HCT116 (cell line): Measurements from ENCODE around the gene HK1. TPM values are rescaled to one million over a fixed set of nuclear protein-coding genes. Genes with fewer than 3 reads are reported as not detected.

Source experiments
- ATAC-seq: fragments of 200-7000 bp; cut with Tn5 transposase; 2 replicates; pipeline ENCODE4 v1.9.1; 2020; ENCODE audit warnings: mild to moderate bottlenecking, moderate library complexity
- BruUV-seq: library from RNA; stranded (reverse); fragments of 400-500 nt; replicated peaks from 2 replicates; lab custom pipeline; 2021; lab: Mats Ljungman, UMichigan
- CTCF ChIA-PET: fragments of 300-600 bp; sonication (Branson Sonifier 250); formaldehyde crosslinking; loops from one replicate; lab custom pipeline; 2021; ENCODE audit warnings: antibody characterized with exemption; lab: Charles Lee
- POLR2A ChIA-PET: fragments of 300-600, 350-600 bp; sonication (Branson Sonifier 250); formaldehyde crosslinking; loops from one replicate; lab custom pipeline; 2021; ENCODE audit warnings: antibody characterized with exemption; lab: Charles Lee
- RAD21 ChIA-PET, 2 experiments: fragments of 300-600 bp; sonication (Branson Sonifier 250); formaldehyde crosslinking; loops; one replicate each; lab custom pipeline; 2023; ENCODE audit warnings: low total read pairs in 2 of 2; ENCODE audit not compliant: uncharacterized antibody in 2 of 2, unreplicated experiment in 2 of 2, low non-redundant PET in 1 of 2; lab: Charles Lee
- DNase-seq: peaks from one replicate; pipeline ENCODE4 v3.0.0-alpha.2; 2010; ENCODE audit warnings: low read depth, low spot score
- H2AFZ ChIP-seq: fragments of 200-600 bp; shearing (Covaris generic), sonication (generic); 2 replicates; pipeline ENCODE4 v1.6.1; 2017; ENCODE audit warnings: low read depth, mixed run types, mixed read lengths, antibody characterized with exemption, low read length; ENCODE audit not compliant: poor library complexity, severe bottlenecking
- H3K27ac ChIP-seq: 2 replicates; pipeline ENCODE4 v1.5.1; 2012; ENCODE audit warnings: low read depth, low read length
- H3K27me3 ChIP-seq: fragments of 200-600 bp; sonication (generic); 2 replicates; pipeline ENCODE4 v1.6.1; 2016; ENCODE audit warnings: mixed run types, low read length, mixed read lengths; ENCODE audit not compliant: insufficient read depth
- H3K36me3 ChIP-seq, 2 experiments: fragments of 200-500 bp in 1 of 2; fragments of 200-600 bp in 1 of 2; sonication (Bioruptor generic) in 1 of 2; sonication (generic) in 1 of 2; 2 replicates each; pipeline versions ENCODE4 v1.5.1 to v1.6.1; 2014 to 2016; ENCODE audit warnings: low read length in 2 of 2, inconsistent platforms in 1 of 2, mixed read lengths in 1 of 2, mixed run types in 1 of 2; ENCODE audit not compliant: insufficient read depth in 2 of 2, control insufficient read depth in 1 of 2
- H3K4me1 ChIP-seq, 2 experiments: fragments of 200-600 bp in 1 of 2; sonication (generic) in 1 of 2; 2 replicates each; pipeline versions ENCODE4 v1.5.1 to v1.6.1; 2012 to 2017; ENCODE audit warnings: low read length in 2 of 2, inconsistent platforms in 1 of 2, mild to moderate bottlenecking in 1 of 2, mixed read lengths in 1 of 2, mixed run types in 1 of 2, moderate library complexity in 1 of 2; ENCODE audit not compliant: insufficient read depth in 2 of 2, control insufficient read depth in 1 of 2
- H3K4me2 ChIP-seq: fragments of 200-600 bp; sonication (generic); 2 replicates; pipeline ENCODE4 v1.6.1; 2017; ENCODE audit warnings: mixed run types, low read length, mixed read lengths
- H3K4me3 ChIP-seq, 2 experiments: fragments of 200-600 bp in 1 of 2; sonication (generic) in 1 of 2; replicated peaks in 1 of 2; 2 replicates each; pipeline ENCODE4 v1.5.1; 2011 to 2016; ENCODE audit warnings: low read length in 2 of 2, control low read depth in 1 of 2, low read depth in 1 of 2, mild to moderate bottlenecking in 1 of 2, mixed read lengths in 1 of 2, mixed run types in 1 of 2
- H3K79me2 ChIP-seq: fragments of 200-600 bp; sonication (generic); 2 replicates; pipeline ENCODE4 v1.6.1; 2017; ENCODE audit warnings: mild to moderate bottlenecking, mixed run types, low read length, moderate library complexity, mixed read lengths; ENCODE audit not compliant: insufficient read depth
- H3K9ac ChIP-seq: fragments of 200-600 bp; sonication (generic); 2 replicates; pipeline ENCODE4 v1.6.1; 2016; ENCODE audit warnings: low read length, mixed read lengths
- H3K9me2 ChIP-seq: fragments of 200-600 bp; sonication (generic), shearing (Covaris generic); 2 replicates; pipeline ENCODE4 v1.6.1; 2017; ENCODE audit warnings: mixed run types, mild to moderate bottlenecking, moderate library complexity; ENCODE audit not compliant: insufficient read depth
- H3K9me3 ChIP-seq, 2 experiments: fragments of 200-500 bp in 1 of 2; fragments of 200-600 bp in 1 of 2; sonication (Bioruptor generic) in 1 of 2; sonication (generic) in 1 of 2; 2 replicates each; pipeline ENCODE4 v1.6.1; 2014 to 2017; ENCODE audit warnings: low read length in 2 of 2, mixed read lengths in 2 of 2, inconsistent platforms in 1 of 2, low read depth in 1 of 2, mild to moderate bottlenecking in 1 of 2, mixed run types in 1 of 2, moderate library complexity in 1 of 2; ENCODE audit not compliant: control insufficient read depth in 1 of 2, insufficient read depth in 1 of 2
- H4K20me1 ChIP-seq: fragments of 200-600 bp; sonication (generic), shearing (Covaris generic); 2 replicates; pipeline ENCODE4 v1.6.1; 2017; ENCODE audit warnings: mixed run types, mild to moderate bottlenecking, moderate library complexity; ENCODE audit not compliant: insufficient read depth
- CBX3 ChIP-seq: IDR thresholded peaks from 2 replicates; pipeline ENCODE4 v1.6.1; 2012; ENCODE audit warnings: low read depth
- EGR1 ChIP-seq: IDR thresholded peaks from 2 replicates; pipeline ENCODE4 v1.6.1; 2012; ENCODE audit warnings: low read depth
- ELF1 ChIP-seq: IDR thresholded peaks from 2 replicates; pipeline ENCODE4 v1.6.1; 2012; ENCODE audit warnings: low read depth, borderline replicate concordance
- EZH2 ChIP-seq: fragments of 200-600 bp; sonication (generic); IDR thresholded peaks from 2 replicates; pipeline ENCODE4 v1.6.1; 2017; ENCODE audit warnings: antibody characterized with exemption, mixed run types
- EZH2phosphoT487 ChIP-seq: fragments of 200-600 bp; IDR thresholded peaks from 2 replicates; pipeline ENCODE4 v1.6.1; 2018; ENCODE audit warnings: antibody characterized with exemption, borderline replicate concordance
- FOSL1 ChIP-seq: IDR thresholded peaks from 2 replicates; pipeline ENCODE4 v1.6.1; 2012; ENCODE audit warnings: low read depth
- JUND ChIP-seq: IDR thresholded peaks from 2 replicates; pipeline ENCODE4 v1.6.1; 2012
- POLR2AphosphoS5 ChIP-seq: IDR thresholded peaks from 2 replicates; pipeline ENCODE4 v1.6.1; 2011; ENCODE audit warnings: mild to moderate bottlenecking, low read depth, low read length, moderate library complexity
- RAD21 ChIP-seq: IDR thresholded peaks from 2 replicates; pipeline ENCODE4 v1.6.1; 2012; ENCODE audit warnings: low read depth, mild to moderate bottlenecking
- SIN3A ChIP-seq: IDR thresholded peaks from 2 replicates; pipeline ENCODE4 v1.6.1; 2012; ENCODE audit warnings: low read depth
- SP1 ChIP-seq: IDR thresholded peaks from 2 replicates; pipeline ENCODE4 v1.6.1; 2012; ENCODE audit warnings: low read depth
- SRF ChIP-seq: IDR thresholded peaks from 2 replicates; pipeline ENCODE4 v1.6.1; 2012; ENCODE audit warnings: low read depth
- TCF7L2 ChIP-seq: IDR thresholded peaks from 2 replicates; pipeline ENCODE4 v1.7.0; 2011; ENCODE audit warnings: borderline replicate concordance, inconsistent platforms; ENCODE audit not compliant: insufficient read depth, insufficient read length; ENCODE audit errors: extremely low read depth
- YY1 ChIP-seq: IDR thresholded peaks from 2 replicates; pipeline ENCODE4 v1.6.1; 2011; ENCODE audit warnings: low read length, low read depth, moderate library complexity, mild to moderate bottlenecking; ENCODE audit not compliant: insufficient replicate concordance; ENCODE audit errors: extremely low read depth
- ZNF274 ChIP-seq: fragments of 200-500 bp; sonication (Bioruptor generic); IDR thresholded peaks from 2 replicates; pipeline ENCODE4 v1.6.1; 2014; ENCODE audit warnings: mild to moderate bottlenecking, low read depth, low read length, inconsistent platforms
- intact Hi-C: fragments of 100-400 bp; cut with micrococcal nuclease; formaldehyde crosslinking; loops from 2 replicates; pipeline ENCODE4 v1.10.0; 2022
- total RNA-seq: library from RNA; stranded (reverse); gene quantifications from one replicate; pipeline ENCODE4 v1.2.1, GENCODE V29; 2021; ENCODE audit not compliant: unreplicated experiment
- TF ChIP-seq, protein P1 (sequence below): IDR thresholded peaks from 2 replicates; pipeline ENCODE4 v1.6.1; 2011; ENCODE audit warnings: mild to moderate bottlenecking, low read length, moderate library complexity; ENCODE audit not compliant: insufficient replicate concordance; ENCODE audit errors: extremely low read depth
- TF ChIP-seq, protein P2 (sequence below): IDR thresholded peaks from 2 replicates; pipeline ENCODE4 v1.6.1; 2012
- TF ChIP-seq, protein P3 (sequence below), 3 experiments: fragments of 200-600 bp in 1 of 3; sonication (generic) in 1 of 3; IDR thresholded peaks in 2 of 3; conservative IDR thresholded peaks in 1 of 3; 2 replicates each; pipeline ENCODE4 v1.5.1; 2012 to 2017; ENCODE audit warnings: low read depth in 2 of 3, low read length in 2 of 3, antibody characterized with exemption in 1 of 3, borderline replicate concordance in 1 of 3, control low read depth in 1 of 3, mild to moderate bottlenecking in 1 of 3, mixed read lengths in 1 of 3, mixed run types in 1 of 3, moderate library complexity in 1 of 3; ENCODE audit not compliant: insufficient read depth in 1 of 3
- TF ChIP-seq, protein P4 (sequence below): IDR thresholded peaks from 2 replicates; pipeline ENCODE4 v1.6.1; 2012; ENCODE audit warnings: low read depth
- TF ChIP-seq, protein P5 (sequence below): IDR thresholded peaks from 2 replicates; pipeline ENCODE4 v1.6.1; 2012

HK1 gene
- total RNA-seq, 1 experiment from 2014 or later, result 50.3 TPM

DNA sequence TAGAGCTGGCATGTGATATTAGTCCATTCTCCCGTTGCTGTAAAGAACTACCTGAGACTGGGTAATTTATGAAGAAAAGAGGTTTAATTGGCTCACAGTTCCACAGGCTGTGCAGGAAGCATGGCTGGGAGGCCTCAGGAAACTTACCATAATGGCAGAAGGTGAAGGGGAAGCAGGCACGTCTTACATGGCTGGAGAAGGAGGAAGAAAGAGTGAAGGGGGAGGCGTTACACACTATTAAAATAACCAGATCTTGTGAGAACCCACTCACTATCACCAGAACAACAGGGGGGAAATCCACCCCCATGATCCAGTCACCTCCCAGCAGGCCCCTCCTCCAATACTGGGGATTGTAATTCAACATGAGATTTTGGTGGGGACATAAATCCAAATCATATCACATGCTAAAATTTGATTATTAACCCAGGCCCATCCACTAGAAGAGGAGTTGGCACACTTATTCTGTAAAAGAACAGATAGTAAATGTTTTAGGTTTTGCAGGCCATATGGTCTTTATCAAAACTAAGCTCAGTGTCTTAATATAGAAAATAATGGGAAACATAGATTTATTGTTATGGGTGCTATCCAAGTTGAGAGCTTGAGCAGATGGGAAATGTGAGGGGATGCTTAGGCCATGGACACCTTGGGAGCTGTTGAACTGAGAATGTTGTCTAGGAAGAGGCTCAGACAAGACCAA, 18.6 kb upstream of the HK1 start:
- POLR2A ChIA-PET, result no interaction called here
- no peak overlapping the region for H3K4me2 ChIP-seq

More for the DNA sequence above, 18.6 kb upstream of the HK1 start:
- H3K27ac ChIP-seq, result no peak overlapping the region
- TF ChIP-seq YY1 (no peak), FOSL1 (no peak), JUND (no peak), EZH2phosphoT487 (no peak), POLR2AphosphoS5 (no peak), ZNF274 (no peak), EZH2 (no peak), SRF (no peak), EGR1 (no peak), TCF7L2 (no peak), RAD21 (no peak), SIN3A (no peak), CBX3 (no peak), SP1 (no peak), ELF1 (no peak)
- TF ChIP-seq, protein P1, sequence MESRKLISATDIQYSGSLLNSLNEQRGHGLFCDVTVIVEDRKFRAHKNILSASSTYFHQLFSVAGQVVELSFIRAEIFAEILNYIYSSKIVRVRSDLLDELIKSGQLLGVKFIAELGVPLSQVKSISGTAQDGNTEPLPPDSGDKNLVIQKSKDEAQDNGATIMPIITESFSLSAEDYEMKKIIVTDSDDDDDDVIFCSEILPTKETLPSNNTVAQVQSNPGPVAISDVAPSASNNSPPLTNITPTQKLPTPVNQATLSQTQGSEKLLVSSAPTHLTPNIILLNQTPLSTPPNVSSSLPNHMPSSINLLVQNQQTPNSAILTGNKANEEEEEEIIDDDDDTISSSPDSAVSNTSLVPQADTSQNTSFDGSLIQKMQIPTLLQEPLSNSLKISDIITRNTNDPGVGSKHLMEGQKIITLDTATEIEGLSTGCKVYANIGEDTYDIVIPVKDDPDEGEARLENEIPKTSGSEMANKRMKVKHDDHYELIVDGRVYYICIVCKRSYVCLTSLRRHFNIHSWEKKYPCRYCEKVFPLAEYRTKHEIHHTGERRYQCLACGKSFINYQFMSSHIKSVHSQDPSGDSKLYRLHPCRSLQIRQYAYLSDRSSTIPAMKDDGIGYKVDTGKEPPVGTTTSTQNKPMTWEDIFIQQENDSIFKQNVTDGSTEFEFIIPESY, result no peak
- TF ChIP-seq, protein P2, sequence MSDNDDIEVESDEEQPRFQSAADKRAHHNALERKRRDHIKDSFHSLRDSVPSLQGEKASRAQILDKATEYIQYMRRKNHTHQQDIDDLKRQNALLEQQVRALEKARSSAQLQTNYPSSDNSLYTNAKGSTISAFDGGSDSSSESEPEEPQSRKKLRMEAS, result no peak
- TF ChIP-seq, protein P3, sequence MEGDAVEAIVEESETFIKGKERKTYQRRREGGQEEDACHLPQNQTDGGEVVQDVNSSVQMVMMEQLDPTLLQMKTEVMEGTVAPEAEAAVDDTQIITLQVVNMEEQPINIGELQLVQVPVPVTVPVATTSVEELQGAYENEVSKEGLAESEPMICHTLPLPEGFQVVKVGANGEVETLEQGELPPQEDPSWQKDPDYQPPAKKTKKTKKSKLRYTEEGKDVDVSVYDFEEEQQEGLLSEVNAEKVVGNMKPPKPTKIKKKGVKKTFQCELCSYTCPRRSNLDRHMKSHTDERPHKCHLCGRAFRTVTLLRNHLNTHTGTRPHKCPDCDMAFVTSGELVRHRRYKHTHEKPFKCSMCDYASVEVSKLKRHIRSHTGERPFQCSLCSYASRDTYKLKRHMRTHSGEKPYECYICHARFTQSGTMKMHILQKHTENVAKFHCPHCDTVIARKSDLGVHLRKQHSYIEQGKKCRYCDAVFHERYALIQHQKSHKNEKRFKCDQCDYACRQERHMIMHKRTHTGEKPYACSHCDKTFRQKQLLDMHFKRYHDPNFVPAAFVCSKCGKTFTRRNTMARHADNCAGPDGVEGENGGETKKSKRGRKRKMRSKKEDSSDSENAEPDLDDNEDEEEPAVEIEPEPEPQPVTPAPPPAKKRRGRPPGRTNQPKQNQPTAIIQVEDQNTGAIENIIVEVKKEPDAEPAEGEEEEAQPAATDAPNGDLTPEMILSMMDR (IDR thresholded peaks at IDR 0.05 in 2 of 3, conservative IDR thresholded peaks at IDR 0.05 in 1 of 3; ENCODE audit: borderline replicate concordance in 1 of 3, insufficient read depth in 1 of 3, low read depth in 2 of 3, low read length in 2 of 3), result no peak
- TF ChIP-seq, protein P4, sequence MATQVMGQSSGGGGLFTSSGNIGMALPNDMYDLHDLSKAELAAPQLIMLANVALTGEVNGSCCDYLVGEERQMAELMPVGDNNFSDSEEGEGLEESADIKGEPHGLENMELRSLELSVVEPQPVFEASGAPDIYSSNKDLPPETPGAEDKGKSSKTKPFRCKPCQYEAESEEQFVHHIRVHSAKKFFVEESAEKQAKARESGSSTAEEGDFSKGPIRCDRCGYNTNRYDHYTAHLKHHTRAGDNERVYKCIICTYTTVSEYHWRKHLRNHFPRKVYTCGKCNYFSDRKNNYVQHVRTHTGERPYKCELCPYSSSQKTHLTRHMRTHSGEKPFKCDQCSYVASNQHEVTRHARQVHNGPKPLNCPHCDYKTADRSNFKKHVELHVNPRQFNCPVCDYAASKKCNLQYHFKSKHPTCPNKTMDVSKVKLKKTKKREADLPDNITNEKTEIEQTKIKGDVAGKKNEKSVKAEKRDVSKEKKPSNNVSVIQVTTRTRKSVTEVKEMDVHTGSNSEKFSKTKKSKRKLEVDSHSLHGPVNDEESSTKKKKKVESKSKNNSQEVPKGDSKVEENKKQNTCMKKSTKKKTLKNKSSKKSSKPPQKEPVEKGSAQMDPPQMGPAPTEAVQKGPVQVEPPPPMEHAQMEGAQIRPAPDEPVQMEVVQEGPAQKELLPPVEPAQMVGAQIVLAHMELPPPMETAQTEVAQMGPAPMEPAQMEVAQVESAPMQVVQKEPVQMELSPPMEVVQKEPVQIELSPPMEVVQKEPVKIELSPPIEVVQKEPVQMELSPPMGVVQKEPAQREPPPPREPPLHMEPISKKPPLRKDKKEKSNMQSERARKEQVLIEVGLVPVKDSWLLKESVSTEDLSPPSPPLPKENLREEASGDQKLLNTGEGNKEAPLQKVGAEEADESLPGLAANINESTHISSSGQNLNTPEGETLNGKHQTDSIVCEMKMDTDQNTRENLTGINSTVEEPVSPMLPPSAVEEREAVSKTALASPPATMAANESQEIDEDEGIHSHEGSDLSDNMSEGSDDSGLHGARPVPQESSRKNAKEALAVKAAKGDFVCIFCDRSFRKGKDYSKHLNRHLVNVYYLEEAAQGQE, result no peak
- TF ChIP-seq, protein P5, sequence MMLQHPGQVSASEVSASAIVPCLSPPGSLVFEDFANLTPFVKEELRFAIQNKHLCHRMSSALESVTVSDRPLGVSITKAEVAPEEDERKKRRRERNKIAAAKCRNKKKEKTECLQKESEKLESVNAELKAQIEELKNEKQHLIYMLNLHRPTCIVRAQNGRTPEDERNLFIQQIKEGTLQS, result no peak
- TF ChIP-seq, all 23 proteins: peak for 0
- ChIA-PET RAD21 (no interaction called here), CTCF (no interaction called here)
- no TSS peak for BruUV-seq
- DNase-seq (no peak), ATAC-seq (no peak)
- Histone ChIP-seq H3K9me3 (no peaks in the 10 kb centered on the region), H3K27me3 (no peaks in the 10 kb centered on the region), H3K79me2 (no peaks in the 10 kb centered on the region), H3K4me3 (no peak overlapping the region), H2AFZ (no peak overlapping the region), H3K9me2 (no peaks in the 10 kb centered on the region), H3K9ac (no peak overlapping the region), H3K4me1 (no peaks in the 10 kb centered on the region; a peak in 1 of 4 replicates), H3K36me3 (no peaks in the 10 kb centered on the region), H4K20me1 (no peaks in the 10 kb centered on the region)
- intact Hi-C loops, result no loop called here
